CD4-positive, alpha-beta T cell treated with Interleukin-15 for 1 hour (primary cell): ENCODE results near the gene SCUBE1.

ENCODE experiments used
- DNase-seq: peaks from one replicate; pipeline ENCODE4 v3.0.0-alpha.2; 2020

SCUBE1 gene

DNA sequence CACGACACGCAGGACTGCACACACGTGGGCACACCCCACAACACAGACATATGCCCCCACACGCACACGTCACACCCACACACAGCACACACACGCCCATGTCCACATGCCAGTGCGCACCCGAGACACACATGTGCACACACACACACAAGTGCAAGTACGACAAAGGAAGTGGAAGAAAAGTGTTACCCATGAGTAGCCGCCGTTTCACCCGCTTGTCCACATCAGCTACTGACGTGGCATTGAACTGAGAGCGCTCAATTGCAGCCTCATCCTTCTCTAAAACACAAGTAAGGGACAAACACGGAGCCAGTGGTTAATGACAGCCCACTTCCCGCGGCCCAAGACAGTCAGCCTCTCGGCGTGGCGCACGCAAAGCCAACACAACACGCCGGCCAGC is 87.9 kb downstream of the SCUBE1 start:
- DNase-seq: no peak

DNA sequence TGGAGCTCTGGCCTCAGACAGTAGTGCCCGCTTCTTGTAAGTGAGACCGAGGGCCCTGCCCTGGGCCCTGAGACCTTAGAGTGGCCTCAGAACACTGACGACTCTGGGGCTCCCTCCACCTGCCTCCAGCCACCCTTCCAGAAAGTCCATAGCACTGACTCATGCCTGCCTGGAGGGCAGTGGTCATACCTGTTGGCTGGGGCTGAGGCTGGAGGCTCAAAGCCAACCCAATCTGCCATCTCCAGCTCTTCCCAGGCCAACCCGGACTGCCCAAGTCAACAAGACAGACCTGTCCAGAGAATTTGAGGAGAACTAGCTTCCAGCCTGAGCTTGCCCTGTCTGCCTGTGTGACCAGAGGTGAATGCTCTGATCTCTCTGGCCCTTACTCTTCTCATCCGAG is 89.3 kb downstream of the SCUBE1 start:
- no peak for DNase-seq

DNA sequence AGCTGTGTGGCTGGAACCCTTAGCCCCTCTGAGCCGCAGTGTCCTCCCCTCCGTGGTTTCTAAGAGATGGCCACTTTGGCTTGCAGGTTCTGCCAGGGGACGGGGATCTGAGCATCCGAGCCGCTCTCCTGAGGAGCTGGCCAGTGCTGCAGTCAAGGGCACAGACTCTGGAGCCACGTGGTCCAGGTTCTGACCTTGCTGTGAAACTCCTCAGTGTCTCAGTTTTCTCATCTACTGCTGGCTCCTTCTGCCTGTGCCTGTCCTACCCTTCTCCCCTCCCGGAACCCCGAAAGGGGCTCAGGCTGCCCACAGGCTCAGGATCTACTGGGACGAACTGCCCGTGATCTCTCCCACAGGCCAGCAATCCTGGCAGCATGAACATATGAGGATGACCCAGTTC is 90.9 kb downstream of the SCUBE1 start:
- DNase-seq: no peak

DNA sequence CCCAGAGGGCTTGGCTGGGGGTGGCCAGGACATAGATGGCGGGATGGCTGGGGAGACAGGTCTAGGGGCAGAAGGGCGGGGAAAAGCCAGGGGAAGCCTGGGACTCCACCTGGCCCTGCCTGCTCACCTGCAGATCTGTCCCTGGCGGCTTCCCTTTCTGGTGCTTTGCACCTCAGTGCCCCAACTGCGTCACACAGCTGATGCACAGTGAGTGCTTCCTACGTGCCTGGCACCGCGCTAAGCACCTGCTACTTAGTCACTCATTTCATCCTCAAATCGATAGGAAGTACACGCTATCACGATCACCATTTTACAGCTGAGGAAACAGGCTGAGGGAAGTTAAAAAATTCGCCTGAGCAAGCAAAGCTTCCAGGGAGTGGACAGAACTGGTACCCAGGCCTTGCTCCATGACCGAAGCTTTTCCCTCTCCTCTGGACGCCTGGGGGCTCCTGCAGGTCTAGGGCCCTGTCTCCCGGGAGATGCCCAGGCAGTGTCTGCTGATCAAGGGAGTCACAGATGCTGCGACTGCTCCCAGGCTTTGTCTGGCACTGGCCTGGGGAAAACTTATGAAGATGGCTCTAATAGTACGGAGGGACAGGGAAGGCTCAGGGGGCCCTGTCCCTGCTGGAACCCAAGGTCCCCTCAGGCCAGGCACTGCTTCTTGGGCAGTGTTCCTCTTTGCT is 93.2 kb downstream of the SCUBE1 start:
- no peak for DNase-seq

DNA sequence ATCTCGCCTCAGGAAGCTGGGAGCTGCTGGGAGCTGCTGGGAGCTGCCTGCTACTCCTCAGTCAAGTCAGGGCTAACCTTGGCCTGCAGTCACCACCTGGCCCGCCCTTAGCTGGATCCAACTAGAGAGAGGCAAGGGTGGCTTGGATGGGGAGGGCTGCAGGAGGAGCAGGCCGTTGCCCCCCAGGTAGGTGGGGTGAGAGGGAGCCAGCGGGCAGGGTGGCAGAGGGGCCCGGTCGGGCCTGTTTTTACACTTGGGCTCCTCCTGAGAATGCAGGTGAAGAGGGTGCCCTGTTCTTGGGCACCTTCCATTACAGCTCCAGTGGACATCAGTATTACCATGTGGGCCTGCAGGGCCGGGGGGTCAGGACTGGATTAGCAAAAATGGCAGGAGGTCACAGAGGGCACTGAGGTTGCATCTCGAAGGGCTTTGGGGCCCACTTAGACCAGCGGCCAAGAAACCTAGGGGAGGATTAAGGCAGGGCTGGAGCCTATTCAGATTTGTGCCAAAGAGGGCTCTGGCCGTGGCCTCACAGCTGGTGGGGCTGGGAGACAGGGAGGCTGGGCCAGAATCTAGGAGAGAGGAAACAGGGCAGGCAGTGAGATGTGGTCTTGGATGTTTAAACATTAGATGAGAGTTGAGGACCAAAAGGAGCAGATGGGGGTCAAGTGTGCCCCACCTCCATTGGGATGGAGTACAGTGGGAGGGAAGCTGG is 95.5 kb downstream of the SCUBE1 start:
- DNase-seq: no peak

DNA sequence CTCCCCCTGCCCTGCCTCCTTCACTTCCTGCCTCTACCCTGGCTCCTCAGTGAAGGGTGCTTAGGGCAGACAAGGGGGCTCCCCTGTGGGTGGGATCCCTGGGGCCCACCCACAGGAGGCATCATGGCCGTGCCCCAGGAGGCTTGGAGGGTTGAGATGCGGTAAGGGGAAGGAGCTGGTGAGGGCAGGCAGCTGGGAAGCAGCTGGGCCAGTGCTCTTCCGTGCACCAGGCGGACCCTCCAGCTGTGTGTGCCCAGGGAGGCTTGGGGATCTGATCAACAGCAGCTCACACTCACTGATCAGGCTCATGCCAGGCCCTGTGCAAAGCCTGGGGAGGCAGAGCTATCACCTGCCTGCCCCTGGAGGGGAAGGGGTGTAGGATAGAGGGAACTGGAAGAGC is 97.0 kb downstream of the SCUBE1 start:
- no peak for DNase-seq

- no peak for DNase-seq
Measured at GRCh38 chr22:43245717-43246116, 97.5 kb downstream of the SCUBE1 start.

- DNase-seq: no peak
Measured at GRCh38 chr22:43244803-43245527, 98.2 kb downstream of the SCUBE1 start.

DNA sequence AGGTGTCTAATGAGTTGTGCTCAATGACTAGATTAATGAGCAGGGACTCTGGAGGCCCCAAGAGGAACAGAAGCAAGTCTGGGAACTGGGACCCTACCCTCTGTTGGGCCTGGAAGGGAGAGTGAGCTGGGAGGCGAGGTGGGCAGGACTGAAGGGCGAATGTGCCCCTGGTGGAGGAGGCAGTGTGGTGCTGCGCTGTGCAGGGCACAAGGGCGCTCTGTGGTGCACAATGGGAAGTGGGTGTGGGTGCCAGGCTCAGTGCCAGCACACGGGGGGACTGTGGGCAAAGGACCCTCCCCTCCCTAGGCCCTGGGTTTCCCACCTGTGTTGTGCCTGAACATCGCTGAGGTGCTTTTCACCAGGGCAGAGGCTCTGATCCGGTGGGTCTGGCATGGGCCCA is 98.8 kb downstream of the SCUBE1 start:
- DNase-seq: no peak

DNA sequence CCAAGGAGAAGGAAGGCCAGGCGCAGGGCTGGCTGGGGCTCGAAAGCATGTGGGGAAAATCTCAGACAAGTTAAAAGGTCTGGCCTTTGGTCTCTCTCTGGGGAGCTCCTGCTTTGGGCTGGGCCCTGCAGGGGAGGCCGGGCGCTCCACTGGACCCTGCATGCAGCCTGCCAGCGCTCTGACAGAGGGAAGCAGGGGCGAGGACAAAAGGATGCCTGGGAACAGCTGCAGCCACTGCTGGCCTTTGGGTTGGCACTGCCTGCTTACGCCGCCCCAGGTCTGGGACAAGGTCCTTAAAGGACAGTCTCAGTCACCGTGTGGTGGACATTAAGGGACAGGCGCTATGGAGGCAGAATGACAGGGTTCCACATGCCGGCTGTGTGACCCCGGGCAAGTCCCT is 99.8 kb downstream of the SCUBE1 start:
- DNase-seq: no peak

DNA sequence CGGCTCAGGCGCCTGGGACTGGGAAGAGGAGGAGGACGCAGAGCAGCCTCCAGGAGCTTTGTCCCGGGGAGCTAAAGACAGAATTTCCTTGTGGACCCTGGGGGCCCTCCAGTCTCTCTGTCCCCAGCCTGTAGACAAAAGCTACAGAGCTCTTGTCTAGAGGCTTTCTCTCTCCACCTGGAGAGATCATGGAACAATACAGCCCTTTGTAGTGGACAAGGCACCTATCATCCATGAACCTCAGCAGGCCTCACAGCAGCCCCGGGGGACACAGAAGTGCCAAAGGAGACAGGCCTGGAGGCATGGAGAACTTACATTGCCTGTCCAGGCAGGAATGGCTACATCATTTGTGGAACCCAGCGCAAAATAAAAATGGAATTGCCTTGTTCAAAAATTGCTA is 100.5 kb downstream of the SCUBE1 start:
- no peak for DNase-seq

DNA sequence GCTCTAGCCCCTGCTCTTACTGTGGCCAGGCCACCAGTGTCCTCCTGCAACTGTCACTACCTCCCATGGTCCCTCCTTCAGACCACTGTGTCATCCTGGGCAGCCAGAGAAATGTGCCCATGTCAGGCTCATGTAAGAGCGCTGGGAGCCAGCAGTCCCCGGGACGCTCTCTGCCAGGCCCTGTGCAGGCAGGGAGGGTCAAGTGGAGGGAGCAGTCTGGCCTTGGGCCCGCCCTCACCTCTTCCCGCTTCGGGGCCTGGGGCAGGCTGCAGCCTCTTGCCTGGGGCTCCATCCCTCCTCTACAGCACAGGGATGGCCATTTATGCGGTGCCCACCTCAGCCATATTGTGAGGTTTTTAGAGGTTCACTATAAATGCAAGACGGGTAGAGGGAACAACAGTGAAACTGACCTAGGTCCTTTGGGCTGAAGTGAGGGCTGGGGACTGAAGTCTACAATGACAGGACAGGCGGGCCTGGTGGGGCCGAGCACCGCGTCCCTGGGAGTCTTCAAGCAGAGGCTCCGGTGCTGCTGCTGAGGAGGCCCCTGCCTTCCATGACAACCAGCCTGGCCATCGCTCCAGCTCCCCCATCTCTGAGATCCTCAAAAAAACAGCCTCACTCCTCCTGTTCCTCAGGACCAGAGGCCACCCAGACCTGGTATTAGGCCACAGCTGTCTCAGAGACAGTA is 101.3 kb downstream of the SCUBE1 start:
- DNase-seq: no peak

GRCh38 chr22:43241138-43241597 is 102.0 kb downstream of the SCUBE1 start:
- DNase-seq: no peak

GRCh38 chr22:43240614-43241013 is 102.6 kb downstream of the SCUBE1 start:
- DNase-seq: no peak

- DNase-seq: no peak
Measured at GRCh38 chr22:43239956-43240355, 103.2 kb downstream of the SCUBE1 start.

- DNase-seq: no peak
Measured at GRCh38 chr22:43239193-43239780, 103.9 kb downstream of the SCUBE1 start.

DNA sequence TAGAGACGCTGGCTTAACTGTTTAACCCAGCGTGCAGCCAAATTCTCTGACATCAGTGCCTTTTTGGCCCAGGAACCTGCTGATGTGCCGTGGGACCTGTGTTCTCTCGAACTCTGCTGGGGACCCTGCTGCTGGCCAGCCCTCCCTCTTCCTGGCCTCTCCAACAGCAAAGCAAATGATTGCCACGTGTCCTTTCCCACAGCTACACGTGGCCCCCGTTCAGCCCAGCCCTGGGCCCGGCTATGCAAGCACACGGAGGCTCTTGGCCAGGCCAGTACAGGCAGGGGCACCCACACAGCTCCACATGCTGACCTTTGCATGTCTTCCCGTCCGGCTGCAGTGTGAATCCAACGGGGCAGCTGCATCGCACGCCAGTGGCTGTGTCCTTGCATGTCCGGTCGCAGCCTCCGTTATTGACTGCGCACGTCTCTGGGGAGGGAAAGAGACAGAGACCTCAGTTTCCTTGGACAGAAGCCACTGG is 104.6 kb downstream of the SCUBE1 start:
- no peak for DNase-seq

DNA sequence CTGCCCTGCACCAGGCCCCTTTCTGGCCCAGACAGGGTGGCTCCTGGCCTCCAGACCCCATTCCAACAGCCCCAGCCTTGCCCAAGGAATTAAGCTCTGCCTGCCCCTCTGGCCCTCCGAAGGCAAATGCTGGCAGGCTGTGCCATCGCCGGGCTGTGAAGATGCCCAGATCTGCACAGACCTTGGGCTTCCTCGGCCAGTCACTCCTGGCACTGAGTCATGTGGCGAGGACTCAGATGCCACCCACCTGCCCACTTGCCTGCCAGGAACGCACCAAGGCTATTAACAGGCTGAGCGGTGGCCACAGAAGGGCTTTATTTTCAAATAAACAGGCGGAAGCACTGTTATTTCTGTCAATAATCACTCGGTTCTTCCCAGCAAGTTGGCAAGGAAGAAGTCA is 105.9 kb downstream of the SCUBE1 start:
- no peak for DNase-seq

GRCh38 chr22:43236411-43237166 is 106.6 kb downstream of the SCUBE1 start:
- no peak for DNase-seq

- no peak for DNase-seq
Measured at GRCh38 chr22:43235445-43236409, 107.4 kb downstream of the SCUBE1 start.
